Panc1 (cell line): ENCODE measurements around the gene ATG2B. TPM values are rescaled to one million over a fixed set of nuclear protein-coding genes. Genes with fewer than 3 reads are reported as not detected.

Experiments
- ATAC-seq: fragments of 200-7000 bp; cut with Tn5 transposase; 2 replicates; pipeline ENCODE4 v1.9.1; 2020; ENCODE audit warnings: mild to moderate bottlenecking, moderate library complexity
- BruUV-seq: library from RNA; stranded (reverse); fragments of 400-500 nt; replicated peaks from 2 replicates; lab custom pipeline; 2021; lab: Mats Ljungman, UMichigan
- CTCF ChIA-PET: fragments of 300-600 bp; sonication (Branson Sonifier 250); formaldehyde crosslinking; loops from one replicate; lab custom pipeline; 2022; ENCODE audit warnings: antibody characterized with exemption; lab: Charles Lee
- POLR2A ChIA-PET: fragments of 300-600 bp; sonication (Branson Sonifier 250); formaldehyde crosslinking; loops from one replicate; lab custom pipeline; 2022; ENCODE audit warnings: antibody characterized with exemption; lab: Charles Lee
- DNase-seq: peaks from one replicate; pipeline ENCODE4 v3.0.0-alpha.2; 2010; ENCODE audit warnings: low read depth, low spot score
- H3K27ac ChIP-seq: 2 replicates; pipeline ENCODE4 v1.5.1; 2011; ENCODE audit warnings: mild to moderate bottlenecking, low read length, inconsistent platforms
- H3K27me3 ChIP-seq: fragments of 200-500 bp; sonication (Bioruptor generic); 2 replicates; pipeline ENCODE4 v1.6.0; 2014; ENCODE audit warnings: low read length, inconsistent platforms; ENCODE audit not compliant: control insufficient read depth, insufficient read depth
- H3K36me3 ChIP-seq: fragments of 200-500 bp; sonication (Bioruptor generic); 2 replicates; pipeline ENCODE4 v1.5.1; 2014; ENCODE audit warnings: inconsistent platforms, mild to moderate bottlenecking, low read length, moderate library complexity; ENCODE audit not compliant: control insufficient read depth, insufficient read depth
- H3K4me1 ChIP-seq: 2 replicates; pipeline ENCODE4 v1.5.1; 2011; ENCODE audit warnings: inconsistent platforms, mild to moderate bottlenecking, low read length, moderate library complexity; ENCODE audit not compliant: control insufficient read depth, insufficient read depth
- H3K4me3 ChIP-seq, 2 experiments: 2 replicates each; pipeline ENCODE4 v1.5.1; 2011 to 2012; ENCODE audit warnings: low read depth in 2 of 2, low read length in 2 of 2, mild to moderate bottlenecking in 2 of 2, inconsistent platforms in 1 of 2, moderate library complexity in 1 of 2
- H3K9me3 ChIP-seq: fragments of 200-500 bp; sonication (Bioruptor generic); 2 replicates; pipeline ENCODE4 v1.5.1; 2014; ENCODE audit warnings: low read depth, mild to moderate bottlenecking, inconsistent platforms, low read length, moderate library complexity; ENCODE audit not compliant: control insufficient read depth, insufficient read depth
- CTCF ChIP-seq: fragments of 450-650 bp; IDR thresholded peaks from 2 replicates; pipeline ENCODE4 v1.5.1; 2017; ENCODE audit warnings: mild to moderate bottlenecking
- POLR2AphosphoS5 ChIP-seq: IDR thresholded peaks from 2 replicates; pipeline ENCODE4 v1.6.1; 2012; ENCODE audit warnings: mild to moderate bottlenecking, low read depth, low read length, moderate library complexity
- SIN3A ChIP-seq: IDR thresholded peaks from 2 replicates; pipeline ENCODE4 v1.6.1; 2012; ENCODE audit warnings: low read depth, mild to moderate bottlenecking, low read length, moderate library complexity, borderline replicate concordance; ENCODE audit not compliant: insufficient read depth
- TCF7L2 ChIP-seq: IDR thresholded peaks from 2 replicates; pipeline ENCODE4 v1.6.1; 2011; ENCODE audit warnings: mild to moderate bottlenecking, low read depth, low read length, inconsistent platforms
- in situ Hi-C: cut with HindIII; loops from 2 replicates; pipeline ENCODE4 v1.10.0; 2016; ENCODE audit warnings: low sequenced_read_pairs, low pct_unique_long_range_greater_than_20kb
- intact Hi-C: fragments of 100-400 bp; cut with micrococcal nuclease; formaldehyde crosslinking; loops from one replicate; pipeline ENCODE4 v1.10.0; 2022; ENCODE audit not compliant: unreplicated experiment
- total RNA-seq: library from RNA; stranded (reverse); gene quantifications from one replicate; pipeline ENCODE4 v1.2.1, GENCODE V29; 2021; ENCODE audit not compliant: unreplicated experiment
- TF ChIP-seq, protein P1 (sequence below), 2 experiments: IDR thresholded peaks; 2 replicates each; pipeline ENCODE4 v1.6.1; 2011 to 2012; ENCODE audit warnings: low read depth in 2 of 2, control low read depth in 1 of 2, low read length in 1 of 2, mild to moderate bottlenecking in 1 of 2, moderate library complexity in 1 of 2; ENCODE audit not compliant: insufficient read depth in 1 of 2

ATG2B gene
- total RNA-seq, 1 experiment from 2014 or later: 2.6 TPM

DNA sequence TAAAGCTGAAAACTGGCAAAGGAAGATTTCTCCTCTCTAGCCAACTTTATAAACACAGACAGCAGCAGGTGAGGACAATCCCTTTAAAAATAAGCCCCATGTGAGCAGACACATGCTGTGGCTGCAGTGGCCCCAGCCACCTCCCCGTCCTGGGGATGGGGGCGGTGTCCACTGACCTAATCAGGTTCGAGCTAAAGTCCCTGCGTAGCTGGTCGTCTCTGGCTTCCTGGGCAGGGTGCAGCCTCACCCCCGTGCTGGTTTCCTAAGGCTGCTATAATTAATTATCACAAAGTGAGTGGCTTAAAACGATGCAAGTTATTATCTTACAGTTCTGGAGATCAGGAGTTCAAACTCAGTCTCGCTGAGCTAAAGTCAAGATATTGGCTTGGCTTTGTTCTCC lies 106.1 kb downstream of the ATG2B start:
- ATAC-seq (no peak), DNase-seq (no peak)
- ChIA-PET POLR2A (no interaction called here), CTCF (no interaction called here)
- BruUV-seq: no TSS peak
- Histone ChIP-seq H3K4me3 (no peak overlapping the region), H3K27me3 (peaks cover 8% of the 10 kb centered on the region), H3K27ac (no peak overlapping the region), H3K9me3 (peaks cover 4% of the 10 kb centered on the region; the same call in 1 of the 2 replicates), H3K4me1 (no peaks in the 10 kb centered on the region), H3K36me3 (no peaks in the 10 kb centered on the region)
- intact Hi-C loops: no loop called here
- TF ChIP-seq SIN3A (no peak), TCF7L2 (no peak), POLR2AphosphoS5 (no peak), CTCF (no peak)
- TF ChIP-seq, protein P1, sequence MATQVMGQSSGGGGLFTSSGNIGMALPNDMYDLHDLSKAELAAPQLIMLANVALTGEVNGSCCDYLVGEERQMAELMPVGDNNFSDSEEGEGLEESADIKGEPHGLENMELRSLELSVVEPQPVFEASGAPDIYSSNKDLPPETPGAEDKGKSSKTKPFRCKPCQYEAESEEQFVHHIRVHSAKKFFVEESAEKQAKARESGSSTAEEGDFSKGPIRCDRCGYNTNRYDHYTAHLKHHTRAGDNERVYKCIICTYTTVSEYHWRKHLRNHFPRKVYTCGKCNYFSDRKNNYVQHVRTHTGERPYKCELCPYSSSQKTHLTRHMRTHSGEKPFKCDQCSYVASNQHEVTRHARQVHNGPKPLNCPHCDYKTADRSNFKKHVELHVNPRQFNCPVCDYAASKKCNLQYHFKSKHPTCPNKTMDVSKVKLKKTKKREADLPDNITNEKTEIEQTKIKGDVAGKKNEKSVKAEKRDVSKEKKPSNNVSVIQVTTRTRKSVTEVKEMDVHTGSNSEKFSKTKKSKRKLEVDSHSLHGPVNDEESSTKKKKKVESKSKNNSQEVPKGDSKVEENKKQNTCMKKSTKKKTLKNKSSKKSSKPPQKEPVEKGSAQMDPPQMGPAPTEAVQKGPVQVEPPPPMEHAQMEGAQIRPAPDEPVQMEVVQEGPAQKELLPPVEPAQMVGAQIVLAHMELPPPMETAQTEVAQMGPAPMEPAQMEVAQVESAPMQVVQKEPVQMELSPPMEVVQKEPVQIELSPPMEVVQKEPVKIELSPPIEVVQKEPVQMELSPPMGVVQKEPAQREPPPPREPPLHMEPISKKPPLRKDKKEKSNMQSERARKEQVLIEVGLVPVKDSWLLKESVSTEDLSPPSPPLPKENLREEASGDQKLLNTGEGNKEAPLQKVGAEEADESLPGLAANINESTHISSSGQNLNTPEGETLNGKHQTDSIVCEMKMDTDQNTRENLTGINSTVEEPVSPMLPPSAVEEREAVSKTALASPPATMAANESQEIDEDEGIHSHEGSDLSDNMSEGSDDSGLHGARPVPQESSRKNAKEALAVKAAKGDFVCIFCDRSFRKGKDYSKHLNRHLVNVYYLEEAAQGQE (IDR thresholded peaks at IDR 0.05; ENCODE audit: insufficient read depth in 1 of 2, low read depth in 2 of 2, low read length in 1 of 2): no peak
- in situ Hi-C loops: no loop called here

DNA sequence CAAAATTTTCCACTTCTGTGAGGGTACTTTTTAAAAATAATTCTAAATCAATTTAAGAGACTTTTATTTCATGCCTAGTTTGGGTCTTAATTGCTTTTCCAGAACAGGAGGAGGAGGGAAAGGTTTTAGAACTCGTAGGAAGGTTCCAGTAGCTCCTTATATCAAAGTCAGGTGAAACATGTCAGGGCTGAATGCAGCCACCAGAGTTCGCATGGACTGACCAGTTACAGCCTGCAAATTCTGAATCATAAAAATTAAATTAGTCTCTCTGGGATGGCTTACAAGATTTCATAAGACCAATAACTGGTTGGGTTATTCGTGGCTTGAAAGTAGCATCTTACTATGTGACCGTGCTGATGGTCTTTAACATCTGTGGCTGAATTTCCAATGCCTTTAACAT lies 106.7 kb downstream of the ATG2B start:
- no peak overlapping the region for H3K4me3 ChIP-seq
- POLR2A ChIA-PET: no interaction called here
- H3K27ac ChIP-seq: no peak overlapping the region
- H3K27me3 ChIP-seq: peaks cover 8% of the 10 kb centered on the region
- H3K36me3 ChIP-seq: no peaks in the 10 kb centered on the region
- intact Hi-C loops: no loop called here
- no peaks in the 10 kb centered on the region for H3K4me1 ChIP-seq
- in situ Hi-C loops: no loop called here
- CTCF ChIA-PET: no interaction called here
- TF ChIP-seq, protein P1 (IDR thresholded peaks at IDR 0.05; ENCODE audit: insufficient read depth in 1 of 2, low read depth in 2 of 2, low read length in 1 of 2): no peak
- TF ChIP-seq POLR2AphosphoS5: no peak
- no peak for TF ChIP-seq TCF7L2
- H3K9me3 ChIP-seq: peaks cover 4% of the 10 kb centered on the region; the same call in 1 of the 2 replicates
- DNase-seq (no peak), ATAC-seq (no peak)
- BruUV-seq: no TSS peak
